HCT116 (cell line): ENCODE measurements around the gene GBE1. TPM values are rescaled to one million over a fixed set of nuclear protein-coding genes. Genes with fewer than 3 reads are reported as not detected.

Source experiments
- ATAC-seq: fragments of 200-7000 bp; cut with Tn5 transposase; 2 replicates; pipeline ENCODE4 v1.9.1; 2020; ENCODE audit warnings: mild to moderate bottlenecking, moderate library complexity
- BruUV-seq: library from RNA; stranded (reverse); fragments of 400-500 nt; replicated peaks from 2 replicates; lab custom pipeline; 2021; lab: Mats Ljungman, UMichigan
- CTCF ChIA-PET: fragments of 300-600 bp; sonication (Branson Sonifier 250); formaldehyde crosslinking; loops from one replicate; lab custom pipeline; 2021; ENCODE audit warnings: antibody characterized with exemption; lab: Charles Lee
- POLR2A ChIA-PET: fragments of 300-600, 350-600 bp; sonication (Branson Sonifier 250); formaldehyde crosslinking; loops from one replicate; lab custom pipeline; 2021; ENCODE audit warnings: antibody characterized with exemption; lab: Charles Lee
- RAD21 ChIA-PET, 2 experiments: fragments of 300-600 bp; sonication (Branson Sonifier 250); formaldehyde crosslinking; loops; one replicate each; lab custom pipeline; 2023; ENCODE audit warnings: low total read pairs in 2 of 2; ENCODE audit not compliant: uncharacterized antibody in 2 of 2, unreplicated experiment in 2 of 2, low non-redundant PET in 1 of 2; lab: Charles Lee
- DNase-seq: peaks from one replicate; pipeline ENCODE4 v3.0.0-alpha.2; 2010; ENCODE audit warnings: low read depth, low spot score
- H2AFZ ChIP-seq: fragments of 200-600 bp; shearing (Covaris generic), sonication (generic); 2 replicates; pipeline ENCODE4 v1.6.1; 2017; ENCODE audit warnings: low read depth, mixed run types, mixed read lengths, antibody characterized with exemption, low read length; ENCODE audit not compliant: poor library complexity, severe bottlenecking
- H3K27ac ChIP-seq: 2 replicates; pipeline ENCODE4 v1.5.1; 2012; ENCODE audit warnings: low read depth, low read length
- H3K27me3 ChIP-seq: fragments of 200-600 bp; sonication (generic); 2 replicates; pipeline ENCODE4 v1.6.1; 2016; ENCODE audit warnings: mixed run types, low read length, mixed read lengths; ENCODE audit not compliant: insufficient read depth
- H3K36me3 ChIP-seq, 2 experiments: fragments of 200-500 bp in 1 of 2; fragments of 200-600 bp in 1 of 2; sonication (Bioruptor generic) in 1 of 2; sonication (generic) in 1 of 2; 2 replicates each; pipeline versions ENCODE4 v1.5.1 to v1.6.1; 2014 to 2016; ENCODE audit warnings: low read length in 2 of 2, inconsistent platforms in 1 of 2, mixed read lengths in 1 of 2, mixed run types in 1 of 2; ENCODE audit not compliant: insufficient read depth in 2 of 2, control insufficient read depth in 1 of 2
- H3K4me1 ChIP-seq, 2 experiments: fragments of 200-600 bp in 1 of 2; sonication (generic) in 1 of 2; 2 replicates each; pipeline versions ENCODE4 v1.5.1 to v1.6.1; 2012 to 2017; ENCODE audit warnings: low read length in 2 of 2, inconsistent platforms in 1 of 2, mild to moderate bottlenecking in 1 of 2, mixed read lengths in 1 of 2, mixed run types in 1 of 2, moderate library complexity in 1 of 2; ENCODE audit not compliant: insufficient read depth in 2 of 2, control insufficient read depth in 1 of 2
- H3K4me2 ChIP-seq: fragments of 200-600 bp; sonication (generic); 2 replicates; pipeline ENCODE4 v1.6.1; 2017; ENCODE audit warnings: mixed run types, low read length, mixed read lengths
- H3K4me3 ChIP-seq, 2 experiments: fragments of 200-600 bp in 1 of 2; sonication (generic) in 1 of 2; replicated peaks in 1 of 2; 2 replicates each; pipeline ENCODE4 v1.5.1; 2011 to 2016; ENCODE audit warnings: low read length in 2 of 2, control low read depth in 1 of 2, low read depth in 1 of 2, mild to moderate bottlenecking in 1 of 2, mixed read lengths in 1 of 2, mixed run types in 1 of 2
- H3K79me2 ChIP-seq: fragments of 200-600 bp; sonication (generic); 2 replicates; pipeline ENCODE4 v1.6.1; 2017; ENCODE audit warnings: mild to moderate bottlenecking, mixed run types, low read length, moderate library complexity, mixed read lengths; ENCODE audit not compliant: insufficient read depth
- H3K9ac ChIP-seq: fragments of 200-600 bp; sonication (generic); 2 replicates; pipeline ENCODE4 v1.6.1; 2016; ENCODE audit warnings: low read length, mixed read lengths
- H3K9me2 ChIP-seq: fragments of 200-600 bp; sonication (generic), shearing (Covaris generic); 2 replicates; pipeline ENCODE4 v1.6.1; 2017; ENCODE audit warnings: mixed run types, mild to moderate bottlenecking, moderate library complexity; ENCODE audit not compliant: insufficient read depth
- H3K9me3 ChIP-seq, 2 experiments: fragments of 200-500 bp in 1 of 2; fragments of 200-600 bp in 1 of 2; sonication (Bioruptor generic) in 1 of 2; sonication (generic) in 1 of 2; 2 replicates each; pipeline ENCODE4 v1.6.1; 2014 to 2017; ENCODE audit warnings: low read length in 2 of 2, mixed read lengths in 2 of 2, inconsistent platforms in 1 of 2, low read depth in 1 of 2, mild to moderate bottlenecking in 1 of 2, mixed run types in 1 of 2, moderate library complexity in 1 of 2; ENCODE audit not compliant: control insufficient read depth in 1 of 2, insufficient read depth in 1 of 2
- H4K20me1 ChIP-seq: fragments of 200-600 bp; sonication (generic), shearing (Covaris generic); 2 replicates; pipeline ENCODE4 v1.6.1; 2017; ENCODE audit warnings: mixed run types, mild to moderate bottlenecking, moderate library complexity; ENCODE audit not compliant: insufficient read depth
- CTCF ChIP-seq, 3 experiments: fragments of 200-600 bp in 1 of 3; sonication (generic) in 1 of 3; IDR thresholded peaks in 2 of 3; conservative IDR thresholded peaks in 1 of 3; 2 replicates each; pipeline ENCODE4 v1.5.1; 2012 to 2017; ENCODE audit warnings: low read depth in 2 of 3, low read length in 2 of 3, antibody characterized with exemption in 1 of 3, borderline replicate concordance in 1 of 3, control low read depth in 1 of 3, mild to moderate bottlenecking in 1 of 3, mixed read lengths in 1 of 3, mixed run types in 1 of 3, moderate library complexity in 1 of 3; ENCODE audit not compliant: insufficient read depth in 1 of 3
- EZH2phosphoT487 ChIP-seq: fragments of 200-600 bp; IDR thresholded peaks from 2 replicates; pipeline ENCODE4 v1.6.1; 2018; ENCODE audit warnings: antibody characterized with exemption, borderline replicate concordance
- POLR2A ChIP-seq: IDR thresholded peaks from 2 replicates; pipeline ENCODE4 v1.7.0; 2011; ENCODE audit warnings: borderline replicate concordance; ENCODE audit not compliant: insufficient read depth, insufficient read length; ENCODE audit errors: extremely low read depth
- POLR2AphosphoS5 ChIP-seq: IDR thresholded peaks from 2 replicates; pipeline ENCODE4 v1.6.1; 2011; ENCODE audit warnings: mild to moderate bottlenecking, low read depth, low read length, moderate library complexity
- SIN3A ChIP-seq: IDR thresholded peaks from 2 replicates; pipeline ENCODE4 v1.6.1; 2012; ENCODE audit warnings: low read depth
- SRF ChIP-seq: IDR thresholded peaks from 2 replicates; pipeline ENCODE4 v1.6.1; 2012; ENCODE audit warnings: low read depth
- TCF7L2 ChIP-seq: IDR thresholded peaks from 2 replicates; pipeline ENCODE4 v1.7.0; 2011; ENCODE audit warnings: borderline replicate concordance, inconsistent platforms; ENCODE audit not compliant: insufficient read depth, insufficient read length; ENCODE audit errors: extremely low read depth
- intact Hi-C: fragments of 100-400 bp; cut with micrococcal nuclease; formaldehyde crosslinking; loops from 2 replicates; pipeline ENCODE4 v1.10.0; 2022
- total RNA-seq: library from RNA; stranded (reverse); gene quantifications from one replicate; pipeline ENCODE4 v1.2.1, GENCODE V29; 2021; ENCODE audit not compliant: unreplicated experiment
- TF ChIP-seq, protein P1 (sequence below): IDR thresholded peaks from 2 replicates; pipeline ENCODE4 v1.6.1; 2012

GBE1 gene
- total RNA-seq, 1 experiment from 2014 or later: 27.7 TPM

DNA sequence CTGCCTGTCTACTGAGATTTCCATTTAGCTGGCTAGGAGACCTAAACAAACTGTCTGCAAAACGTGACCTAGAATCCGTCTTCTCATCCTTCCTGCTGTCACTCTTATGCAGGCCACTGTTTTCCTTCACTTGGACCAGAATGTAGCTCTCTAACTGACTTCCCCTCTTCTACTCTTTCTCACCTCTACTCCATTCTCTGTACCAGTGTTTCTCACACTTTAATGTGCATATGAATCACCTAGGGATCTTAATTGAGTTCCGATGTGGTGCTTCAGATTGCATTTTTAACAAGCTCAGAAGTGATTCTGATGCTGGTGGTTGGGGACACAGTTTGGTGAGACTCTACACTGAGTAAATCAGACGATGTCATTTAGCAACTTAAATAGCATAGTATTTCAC, 1.6 kb upstream of the GBE1 start:
- no TSS peak for BruUV-seq
- Histone ChIP-seq H3K9ac (no peak overlapping the region), H3K79me2 (peaks cover 11% of the 10 kb centered on the region; the same call in 1 of the 2 replicates), H3K27me3 (no peaks in the 10 kb centered on the region), H3K9me2 (no peaks in the 10 kb centered on the region), H3K36me3 (no peaks in the 10 kb centered on the region), H2AFZ (no peak overlapping the region), H3K27ac (no peak overlapping the region), H3K4me1 (peaks cover 13 to 20% of the 10 kb centered on the region in 2 experiments), H4K20me1 (no peaks in the 10 kb centered on the region), H3K4me3 (no peak overlapping the region), H3K9me3 (no peaks in the 10 kb centered on the region), H3K4me2 (no peak overlapping the region)
- RAD21 ChIA-PET: no interaction called here
- CTCF ChIA-PET: no interaction called here
- POLR2A ChIA-PET: interaction anchor here (2.0 kb wide), 1 partner anchor 10 kb away, joined by 5 read pairs; no protein-coding TSS in a partner anchor
- no peak for TF ChIP-seq POLR2A
- TF ChIP-seq EZH2phosphoT487: no peak
- TF ChIP-seq, protein P1, sequence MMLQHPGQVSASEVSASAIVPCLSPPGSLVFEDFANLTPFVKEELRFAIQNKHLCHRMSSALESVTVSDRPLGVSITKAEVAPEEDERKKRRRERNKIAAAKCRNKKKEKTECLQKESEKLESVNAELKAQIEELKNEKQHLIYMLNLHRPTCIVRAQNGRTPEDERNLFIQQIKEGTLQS: no peak
- no peak for TF ChIP-seq SRF
- TF ChIP-seq TCF7L2: no peak
- no peak for TF ChIP-seq POLR2AphosphoS5
- TF ChIP-seq CTCF (IDR thresholded peaks at IDR 0.05 in 2 of 3, conservative IDR thresholded peaks at IDR 0.05 in 1 of 3; ENCODE audit: borderline replicate concordance in 1 of 3, insufficient read depth in 1 of 3, low read depth in 2 of 3, low read length in 2 of 3): no peak
- no peak for TF ChIP-seq SIN3A
- intact Hi-C loops: no loop called here
- ATAC-seq (no peak), DNase-seq (no peak)
